Heart left ventricle (tissue), 13 donors: ENCODE results near the gene ZNF512B.

Experiments used
- CTCF ChIP-seq, 12 donors: fragments of 200-600 bp; sonication (generic) in 4 of 12; IDR thresholded peaks; one replicate each; pipeline versions ENCODE4 v1.5.0 to v1.8.0; 2018 to 2022; ENCODE audit warnings: antibody characterized with exemption in 12 of 12, mild to moderate bottlenecking in 5 of 12
- POLR2A ChIP-seq, 2 donors: fragments of 450-650 bp; IDR thresholded peaks; one replicate each; pipeline ENCODE4 v1.6.1; 2017; ENCODE audit warnings: antibody characterized with exemption in 2 of 2, mild to moderate bottlenecking in 2 of 2, moderate library complexity in 2 of 2
- donor health status: ischemic (EF 13 %, LVEDD 7.1; RV severe dilation, severe dysfunction).
- donor health status: DM: no; HTN: yes; CAD: no.
- donor health status: DM: no; HTN: no; CAD: no.
- donor health status: ischemic (EF 25% LVEDD 6.9; RV normal size, moderate dysfunction).
- donor health status: ischemic (EF 25% LVEDD 5.7; RV mildly dilated, moderate dysfunction).
- donor health status: ischemic (EF 35%, LVEDD 5.7; RV mildly dilated, moderate dysfunction).
- donor health status: nonischemic (EF 11% LVEDD 7.7; RV severe dilation, severe dysfunction).
- donor health status: DM: yes; HTN: yes; CAD: no.
- donor health status: PGD.
- donor health status: ischemic (EF 29% LVEDD 5.4; RV normal size, mild dysfunction).
- donor health status: nonischemic (EF 23%, LVEDD 6.1; RV moderate dilation, normal function).

- TF ChIP-seq POLR2A (IDR thresholded peaks at IDR 0.05) (no peak), CTCF (IDR thresholded peaks at IDR 0.05) (no peak)
Observed at GRCh38 chr20:63926298-63926697, 43.4 kb downstream of the ZNF512B start.
